GM19468 (cell line): ENCODE data around the gene C2CD4C.
"Not testable (repeated sequence)": the region's sequence is repeated elsewhere in the genome, so short reads cannot be mapped to it uniquely, and the experiment has no call there.

Source experiments
- ATAC-seq: cut with Tn5 transposase; IDR thresholded peaks from one replicate; pipeline ENCODE4 v1.9.1; 2021; ENCODE audit warnings: mild to moderate bottlenecking, moderate library complexity, moderate number of reproducible peaks; ENCODE audit not compliant: unreplicated experiment; ENCODE audit errors: extremely low read depth

C2CD4C gene

GRCh38 chr19:408902-409515 lies at the start of gene C2CD4C:
Gene C2CD4C, minus strand, starts transcription at chr19:409147. Its CDS starts 786 bp downstream, at chr19:408361.
- ATAC-seq = no peak

DNA sequence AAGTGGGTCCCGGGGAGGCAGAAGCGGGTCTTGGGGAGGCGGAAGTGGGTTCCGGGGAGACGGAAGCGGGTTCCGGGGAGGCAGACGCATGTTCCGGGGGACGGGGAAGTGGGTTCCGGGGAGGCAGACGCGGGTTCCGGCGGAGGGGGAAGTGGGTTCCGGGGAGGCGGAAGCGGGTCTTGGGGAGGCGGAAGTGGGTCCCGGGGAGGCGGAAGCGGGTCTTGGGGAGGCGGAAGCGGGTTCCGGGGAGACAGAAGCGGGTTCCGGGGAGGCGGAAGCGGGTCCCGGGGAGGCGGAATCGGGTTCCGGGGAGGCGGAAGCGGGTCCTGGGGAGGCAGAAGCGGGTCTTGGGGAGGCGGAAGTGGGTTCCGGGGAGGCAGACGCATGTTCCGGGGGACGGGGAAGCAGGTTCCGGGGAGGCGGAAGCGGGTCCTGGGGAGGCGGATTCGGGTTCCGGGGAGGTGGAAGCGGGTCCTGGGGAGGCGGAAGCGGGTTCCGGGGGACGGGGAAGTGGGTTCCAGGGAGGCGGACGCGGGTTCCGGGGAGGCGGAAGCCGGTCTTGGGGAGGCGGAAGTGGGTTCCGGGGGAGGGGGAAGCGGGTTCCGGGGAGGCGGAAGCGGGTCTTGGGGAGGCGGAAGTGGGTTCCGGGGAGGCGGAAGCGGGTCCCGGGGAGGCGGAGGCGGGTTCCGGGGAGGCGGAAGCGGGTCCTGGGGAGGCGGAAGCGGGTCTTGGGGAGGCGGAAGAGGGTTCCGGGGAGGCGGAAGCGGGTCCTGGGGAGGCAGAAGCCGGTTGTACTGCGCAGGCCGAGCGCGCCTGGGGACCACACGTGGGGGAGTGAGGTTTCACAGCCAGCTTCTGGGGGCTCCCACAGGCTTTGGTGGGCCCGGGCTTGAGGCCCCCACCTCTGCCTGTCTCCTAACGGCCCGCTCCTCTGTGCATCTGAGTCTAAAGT lies 49.4 kb upstream of the C2CD4C start:
- no peak for ATAC-seq

DNA sequence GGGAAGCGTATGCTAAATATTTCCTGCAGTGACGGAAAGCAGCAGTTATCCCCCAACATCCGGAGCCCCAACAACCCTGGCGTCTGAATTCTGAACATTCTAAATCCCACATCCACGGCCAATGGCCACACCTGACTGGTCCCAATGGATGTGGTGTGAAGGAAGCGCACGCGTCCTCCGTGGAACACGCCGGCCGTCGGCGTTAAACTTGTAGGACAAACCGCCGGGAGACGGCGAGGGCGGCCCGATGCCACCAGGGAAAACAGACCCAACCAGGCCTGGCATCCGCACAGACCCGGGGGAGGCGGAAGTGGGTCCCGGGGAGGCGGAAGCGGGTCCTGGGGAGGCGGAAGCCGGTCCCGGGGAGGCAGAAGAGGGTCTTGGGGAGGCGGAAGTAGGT lies 48.7 kb upstream of the C2CD4C start:
- no peak for ATAC-seq

DNA sequence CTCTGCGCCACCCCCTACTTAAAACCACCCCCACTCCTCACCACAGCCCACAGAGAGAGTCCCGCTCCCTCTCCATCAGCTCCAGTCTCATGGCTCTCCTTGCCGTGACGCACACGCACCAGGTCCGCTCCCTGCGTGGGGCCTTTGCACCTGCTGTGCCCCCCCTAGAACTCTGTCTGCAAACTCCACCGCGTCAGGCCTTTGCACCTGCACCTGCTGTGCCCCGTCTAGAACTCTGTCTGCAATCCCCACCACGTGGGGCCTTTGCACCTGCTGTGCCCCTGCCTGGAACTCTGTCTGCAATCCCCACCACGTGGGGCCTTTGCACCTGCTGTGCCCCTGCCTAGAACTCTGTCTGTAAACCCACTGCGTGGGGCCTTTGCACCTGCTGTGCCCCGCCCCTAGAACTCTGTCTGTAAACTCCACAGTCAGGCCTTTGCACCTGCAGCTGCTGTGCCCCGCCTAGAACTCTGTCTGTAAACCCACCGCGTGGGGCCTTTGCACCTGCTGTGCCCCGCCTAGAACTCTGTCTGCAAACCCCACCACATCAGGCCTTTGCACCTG lies 47.7 kb upstream of the C2CD4C start:
- ATAC-seq = no peak

DNA sequence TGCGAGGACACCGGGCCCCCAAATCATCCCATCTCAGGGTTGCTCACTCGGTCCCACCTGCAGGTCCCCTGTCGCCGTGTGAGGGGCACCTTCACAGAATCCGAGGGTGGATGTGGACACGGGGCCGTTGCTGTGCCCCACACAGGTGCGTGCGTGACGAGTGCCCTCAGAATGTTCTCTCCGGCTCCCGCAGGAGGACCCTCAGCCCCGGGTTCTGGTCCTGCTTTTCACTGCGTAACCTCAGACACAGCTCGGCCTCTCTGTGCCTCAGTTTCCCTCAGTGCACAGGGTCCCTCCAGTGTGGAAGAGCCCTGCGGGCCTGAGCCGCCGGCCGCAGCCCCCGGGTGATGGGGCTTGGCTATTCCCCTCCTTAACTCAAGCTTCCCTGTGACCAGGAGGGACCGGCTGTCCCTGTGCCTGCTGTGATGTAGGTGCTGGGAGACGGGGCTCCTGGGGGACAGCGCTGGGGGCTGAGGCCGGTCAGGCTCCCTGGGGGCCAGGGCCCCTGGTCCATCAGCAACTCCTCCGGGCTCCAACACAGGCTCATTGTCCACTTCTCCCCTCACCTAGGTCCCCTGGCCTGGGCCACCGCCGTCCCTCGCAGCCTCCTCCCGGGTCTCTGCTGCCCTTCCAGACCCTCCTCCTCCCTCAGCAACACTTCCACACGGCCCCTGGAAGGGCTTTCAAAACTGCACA lies 47.1 kb upstream of the C2CD4C start:
- ATAC-seq = no peak

DNA sequence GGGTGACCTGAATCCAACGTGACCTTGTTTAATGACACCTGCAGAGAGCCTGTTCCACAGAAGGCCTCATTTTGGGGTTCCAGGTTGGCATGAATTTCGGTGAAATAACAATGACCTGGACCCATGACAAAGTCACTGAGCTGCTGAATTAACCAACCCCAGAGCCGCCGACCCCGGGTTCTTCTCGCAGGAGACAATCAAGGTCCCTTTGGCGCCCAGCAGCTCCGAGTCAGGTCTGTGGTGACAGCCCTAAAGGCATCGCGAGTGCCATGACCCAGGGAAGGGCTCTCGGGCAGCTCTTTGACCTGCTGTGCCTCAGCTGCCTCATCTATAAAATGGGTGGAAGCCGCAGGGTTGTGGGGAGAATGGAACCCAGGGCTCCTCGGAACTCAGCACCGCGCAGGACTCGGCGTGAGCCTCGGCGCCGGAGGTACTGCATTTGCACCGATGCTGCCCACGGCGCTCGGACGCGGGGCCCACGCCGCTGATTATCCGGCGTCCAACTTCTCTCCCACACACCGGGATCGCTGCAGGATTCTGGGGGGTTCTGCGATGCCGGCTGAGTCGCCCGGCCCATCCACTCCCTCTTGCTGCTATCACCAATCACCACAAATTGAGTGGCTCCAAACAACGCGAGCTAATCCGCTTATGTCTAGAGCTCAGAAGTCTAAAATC lies 46.2 kb upstream of the C2CD4C start:
- ATAC-seq = no peak

- ATAC-seq = no peak
Measured at GRCh38 chr19:453606-454005, 44.7 kb upstream of the C2CD4C start.

DNA sequence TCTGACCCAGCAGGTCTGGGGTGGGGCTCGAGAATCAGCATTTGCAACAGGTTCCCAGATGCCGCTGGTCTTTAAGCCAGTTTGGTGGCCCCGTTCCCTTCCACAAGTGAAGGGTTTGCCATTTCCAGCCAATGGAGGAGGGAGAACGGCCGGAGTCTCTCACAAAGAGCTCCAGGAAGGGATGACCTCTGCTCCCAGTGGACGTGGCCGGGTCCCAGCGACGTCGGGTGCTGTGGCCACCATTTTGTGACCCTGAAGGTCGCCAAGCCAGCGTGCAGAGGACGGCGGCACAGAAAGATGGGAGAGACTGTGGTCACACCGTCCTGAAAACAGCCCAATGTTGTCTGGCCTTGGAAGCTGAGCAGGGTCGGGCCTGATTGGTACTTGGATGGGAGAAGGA lies 43.9 kb upstream of the C2CD4C start:
- no peak for ATAC-seq

- not testable (repeated sequence) for ATAC-seq
Measured at GRCh38 chr19:450912-451481, 42.0 kb upstream of the C2CD4C start.

DNA sequence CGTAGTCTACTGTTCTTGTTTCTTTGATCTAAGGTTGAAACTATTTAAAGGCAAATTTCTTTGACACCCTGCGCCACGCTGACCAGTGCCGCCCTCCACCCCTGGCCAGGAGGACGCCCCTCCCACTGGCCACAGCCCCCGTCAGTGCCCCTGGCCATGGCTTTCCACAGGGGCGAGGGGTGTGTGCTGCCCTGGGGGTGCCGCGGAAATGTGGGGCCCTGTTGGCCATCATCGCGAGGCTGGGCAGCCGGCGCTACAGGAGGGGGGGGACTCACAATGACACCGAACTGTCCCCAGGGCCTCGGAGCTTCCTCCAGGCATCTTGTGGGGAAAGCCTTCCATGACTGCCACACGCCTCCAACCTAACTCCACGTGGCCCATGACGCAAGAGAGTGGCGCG lies 41.0 kb upstream of the C2CD4C start:
- no peak for ATAC-seq

DNA sequence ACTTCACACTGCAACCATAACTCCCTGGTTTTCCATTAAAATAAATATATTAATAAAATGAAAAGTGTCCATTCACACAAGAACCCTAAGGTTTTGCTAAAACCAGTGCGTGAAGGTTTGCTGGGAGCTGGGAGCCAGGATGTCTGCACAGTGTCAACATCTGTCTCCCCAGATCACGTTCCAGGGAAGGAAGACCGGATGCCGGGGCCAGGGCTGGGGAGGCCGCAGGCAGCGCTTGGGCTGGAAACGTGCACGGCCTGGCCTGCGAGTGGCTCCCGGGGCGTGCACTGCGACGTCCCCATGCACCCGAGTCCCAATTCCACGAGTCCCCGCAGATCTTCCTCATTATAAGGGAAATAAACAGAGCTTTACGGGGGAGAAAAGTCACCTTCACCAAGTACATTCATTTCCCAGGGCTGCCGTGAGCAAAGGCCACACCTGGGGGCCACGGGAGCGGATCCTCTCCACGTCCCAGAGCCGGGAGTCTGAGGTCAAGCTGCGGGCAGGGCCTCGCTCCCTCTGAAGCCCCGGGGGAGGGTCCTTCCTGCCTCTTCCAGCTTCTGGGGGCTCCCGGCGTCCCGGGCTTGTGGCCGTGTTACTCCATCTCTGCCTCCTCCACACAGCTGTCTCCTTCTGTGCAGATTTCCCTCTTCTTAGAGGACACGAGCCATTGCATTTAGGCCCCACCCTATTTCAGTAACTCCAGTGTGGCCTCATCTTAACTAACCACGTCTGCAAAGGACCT lies 39.0 kb upstream of the C2CD4C start:
- no peak for ATAC-seq

DNA sequence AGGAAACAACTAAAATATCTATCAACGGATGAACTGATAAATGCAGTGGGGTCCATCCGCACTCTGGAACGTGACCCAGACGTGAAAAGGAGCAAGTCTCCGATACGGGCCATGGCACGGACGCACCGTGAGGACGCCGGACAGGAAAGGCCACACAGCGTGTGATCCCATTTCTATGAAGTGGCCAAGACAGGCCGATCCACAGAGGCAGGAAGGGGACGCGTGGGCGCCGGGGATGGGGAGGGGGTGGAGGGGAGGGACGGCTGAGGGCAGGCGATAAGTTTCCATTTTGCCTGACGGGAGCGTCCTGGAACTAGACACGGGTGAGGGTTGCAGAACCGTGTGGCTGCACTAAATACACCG lies 38.1 kb upstream of the C2CD4C start:
- ATAC-seq = no peak

DNA sequence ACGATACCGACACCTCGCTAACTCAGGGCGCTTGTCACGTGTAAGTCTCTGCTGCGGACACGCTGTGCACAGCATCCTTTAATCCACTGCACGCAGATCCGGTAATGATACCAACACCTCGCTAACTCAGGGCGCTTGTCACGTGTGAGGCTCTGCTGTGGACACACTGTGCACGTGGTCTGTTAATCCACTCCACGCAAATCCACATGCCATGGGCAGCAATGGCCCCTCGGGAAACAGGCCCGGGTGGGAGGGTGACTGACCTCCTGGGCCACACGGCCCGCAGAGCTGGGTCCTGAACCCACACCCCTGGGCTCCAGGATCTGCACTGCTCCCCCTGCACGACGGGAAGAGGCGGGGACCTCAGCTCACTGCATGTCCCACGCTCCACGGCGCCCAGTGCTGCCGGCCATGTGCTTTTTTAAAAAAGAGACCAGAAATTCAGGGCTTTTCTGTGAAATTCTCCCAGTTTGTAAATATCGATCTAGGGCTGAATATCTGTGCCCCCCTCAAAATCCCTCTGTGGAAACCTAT lies 35.8 kb upstream of the C2CD4C start:
- ATAC-seq = no peak

- no peak for ATAC-seq
Measured at GRCh38 chr19:443005-443404, 34.1 kb upstream of the C2CD4C start.

DNA sequence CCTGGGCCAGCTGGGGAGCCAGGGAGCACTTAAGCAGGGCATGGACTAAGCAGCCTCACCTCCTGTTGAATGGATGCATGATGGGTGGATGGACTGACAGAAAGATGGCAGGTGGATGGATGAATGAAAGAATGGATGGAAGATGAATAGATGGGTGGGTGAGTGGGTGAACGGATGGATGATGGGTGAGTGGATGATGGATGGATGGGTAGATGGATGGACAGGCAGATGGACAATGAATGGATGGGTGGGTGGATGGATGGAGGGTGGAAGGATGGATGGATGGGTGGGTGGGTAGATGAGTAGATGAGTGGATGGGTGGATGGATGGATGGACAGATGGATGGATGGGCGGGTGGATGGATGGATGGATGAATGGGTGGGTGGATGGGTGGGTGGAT lies 33.1 kb upstream of the C2CD4C start:
- no peak for ATAC-seq

DNA sequence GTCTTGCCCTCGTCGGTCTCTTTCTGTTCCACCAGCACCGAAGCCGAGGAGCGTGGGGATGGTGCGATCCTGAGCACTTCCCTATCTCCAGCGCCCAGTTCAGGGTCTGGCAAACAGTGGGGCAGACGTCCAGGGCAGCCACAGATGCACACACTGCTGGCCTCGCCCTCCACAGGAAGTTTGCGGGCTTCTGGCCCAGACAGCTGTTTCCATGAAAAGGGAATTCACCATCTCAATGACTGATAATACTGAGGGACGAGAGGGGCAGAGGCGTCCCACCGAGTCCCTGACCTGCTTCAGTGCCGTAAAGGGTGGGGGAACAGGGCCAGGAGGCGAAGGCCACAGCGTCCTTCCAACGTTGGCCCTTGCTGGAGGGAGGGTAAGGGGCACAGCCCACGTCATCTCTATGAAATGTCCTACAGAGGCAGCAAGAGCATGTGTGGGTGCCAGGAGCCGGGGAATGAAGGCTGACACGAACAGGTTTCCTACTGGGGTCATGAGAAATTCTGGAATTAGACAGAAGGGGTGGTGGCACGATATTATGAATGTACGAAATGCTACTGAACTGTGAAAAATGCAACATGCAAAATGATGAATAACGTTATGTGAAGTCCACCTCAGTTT lies 32.4 kb upstream of the C2CD4C start:
- ATAC-seq = no peak

DNA sequence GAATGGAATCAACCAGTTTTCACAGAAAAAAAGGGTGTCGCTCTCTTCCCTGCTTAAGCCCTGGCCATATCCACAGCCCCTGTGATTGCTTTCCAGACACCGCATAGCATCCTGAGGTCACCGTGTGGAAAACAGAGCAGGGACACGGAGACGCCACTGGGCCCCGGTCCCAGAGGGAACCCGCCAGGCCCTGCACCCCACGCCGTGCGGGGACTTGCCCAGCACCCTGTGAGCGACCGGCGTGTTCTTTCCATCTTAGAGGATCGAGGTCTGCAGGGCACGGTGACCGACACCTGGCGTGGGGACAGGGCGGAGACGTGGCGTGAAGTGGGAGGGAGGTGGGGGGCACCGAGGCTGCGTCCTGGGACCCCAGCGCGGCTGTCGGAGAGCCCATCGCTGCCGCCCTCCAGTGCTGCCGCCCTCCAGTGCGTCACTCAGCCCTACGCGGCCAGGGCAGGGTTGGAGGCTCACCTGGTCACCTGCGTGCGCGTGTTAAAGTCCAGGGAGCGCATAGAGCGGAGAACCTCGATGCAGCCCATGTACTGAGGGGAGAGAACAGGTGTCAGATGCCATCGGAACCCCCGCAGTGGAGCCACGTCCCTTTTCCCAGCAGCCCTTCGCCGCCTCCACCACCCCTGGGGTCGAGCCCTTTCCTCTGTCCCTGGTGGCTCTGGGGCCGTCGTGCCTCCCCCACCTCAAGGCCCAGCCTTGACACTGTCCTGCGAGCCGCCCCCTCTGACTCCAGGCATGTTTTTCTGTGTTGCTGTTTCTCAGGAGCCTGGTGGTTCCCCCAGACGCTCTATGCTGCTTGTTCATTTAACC lies 31.7 kb upstream of the C2CD4C start:
- ATAC-seq = no peak
